ENCODE data around the gene WDFY1. TPM values are rescaled to one million over a fixed set of nuclear protein-coding genes. Genes with fewer than 3 reads are reported as not detected.

The WDFY1 gene
- total RNA-seq, 1 donor from 2014 or later, result 92.7 TPM

GRCh38 chr2:223957092-223957851 lies 12.1 kb upstream of the WDFY1 start, which contains the start of gene MRPL44:
MRPL44 (plus strand) TSS chr2:223957463; CDS start chr2:223957473, 10 bp downstream.
- no peak for TF ChIP-seq CTCF (IDR thresholded peaks at IDR 0.05; ENCODE audit: insufficient read depth, low read length, severe bottlenecking)
- H3K4me3 ChIP-seq (ENCODE audit: low read depth, low read length), result peak within 1 kb of the TSS; percentile 70
- H3K27me3 ChIP-seq (ENCODE audit: control insufficient read depth, insufficient read depth, low read length), result no peaks in the 10 kb centered on the region
- H3K36me3 ChIP-seq (ENCODE audit: control insufficient read depth, insufficient read depth, low read length), result peaks cover 5% of the 10 kb centered on the region
- FAIRE-seq, result no peak
- DNase-seq (ENCODE audit: low read depth), result peak; percentile 79

GRCh38 chr2:223956300-223956699 lies 11.2 kb upstream of the WDFY1 start:
- Histone ChIP-seq H3K4me3 (ENCODE audit: low read depth, low read length) (no peak overlapping the region), H3K36me3 (ENCODE audit: control insufficient read depth, insufficient read depth, low read length) (peaks cover 5% of the 10 kb centered on the region), H3K27me3 (ENCODE audit: control insufficient read depth, insufficient read depth, low read length) (no peaks in the 10 kb centered on the region)
- no peak for TF ChIP-seq CTCF (IDR thresholded peaks at IDR 0.05; ENCODE audit: insufficient read depth, low read length, severe bottlenecking)
- FAIRE-seq (peak; percentile 52), DNase-seq (ENCODE audit: low read depth) (peak; percentile 83)

- H3K36me3 ChIP-seq (ENCODE audit: control insufficient read depth, insufficient read depth, low read length), result no peaks in the 10 kb centered on the region
- no peak for TF ChIP-seq CTCF (IDR thresholded peaks at IDR 0.05; ENCODE audit: insufficient read depth, low read length, severe bottlenecking)
- DNase-seq (ENCODE audit: low read depth) (peak; percentile 52), FAIRE-seq (no peak)
- H3K4me3 ChIP-seq (ENCODE audit: low read depth, low read length), result no peak overlapping the region
- H3K27me3 ChIP-seq (ENCODE audit: control insufficient read depth, insufficient read depth, low read length), result no peaks in the 10 kb centered on the region
Measured at GRCh38 chr2:223954401-223954800, 9.3 kb upstream of the WDFY1 start.

- H3K4me3 ChIP-seq (ENCODE audit: low read depth, low read length), result no peak overlapping the region
- no peak for TF ChIP-seq CTCF (IDR thresholded peaks at IDR 0.05; ENCODE audit: insufficient read depth, low read length, severe bottlenecking)
- FAIRE-seq (no peak), DNase-seq (ENCODE audit: low read depth) (no peak)
- H3K27me3 ChIP-seq (ENCODE audit: control insufficient read depth, insufficient read depth, low read length), result no peaks in the 10 kb centered on the region
- no peaks in the 10 kb centered on the region for H3K36me3 ChIP-seq (ENCODE audit: control insufficient read depth, insufficient read depth, low read length)
Measured at GRCh38 chr2:223952280-223952968, 7.3 kb upstream of the WDFY1 start.

GRCh38 chr2:223950448-223951347 lies 5.6 kb upstream of the WDFY1 start:
- FAIRE-seq, result no peak
- DNase-seq (ENCODE audit: low read depth), result peak; percentile 66
- no peak for TF ChIP-seq CTCF (IDR thresholded peaks at IDR 0.05; ENCODE audit: insufficient read depth, low read length, severe bottlenecking)
- Histone ChIP-seq H3K36me3 (ENCODE audit: control insufficient read depth, insufficient read depth, low read length) (no peaks in the 10 kb centered on the region), H3K4me3 (ENCODE audit: low read depth, low read length) (no peak overlapping the region), H3K27me3 (ENCODE audit: control insufficient read depth, insufficient read depth, low read length) (no peaks in the 10 kb centered on the region)

Measured in bronchial epithelial cell (primary cell).